Chondrocyte (in vitro differentiated cells): ENCODE results near the gene CREG2. TPM values are rescaled to one million over a fixed set of nuclear protein-coding genes. Genes with fewer than 3 reads are reported as not detected.

Experiments used
- DNase-seq: peaks from one replicate; pipeline ENCODE4 v3.0.0; 2021; ENCODE audit warnings: mixed read lengths, low spot score
- H3K27ac Mint-ChIP-seq: one replicate; pipeline ENCODE4 v1.8.0; 2021; ENCODE audit warnings: mild to moderate bottlenecking, moderate library complexity, mixed read lengths; ENCODE audit not compliant: unreplicated experiment
- H3K27me3 Mint-ChIP-seq: 2 replicates; pipeline ENCODE4 v1.8.0; 2021; ENCODE audit warnings: low read depth, mixed read lengths
- H3K36me3 Mint-ChIP-seq: 2 replicates; pipeline ENCODE4 v1.8.0; 2021; ENCODE audit warnings: low read depth, mixed read lengths
- H3K4me1 Mint-ChIP-seq: 2 replicates; pipeline ENCODE4 v1.8.0; 2021; ENCODE audit warnings: low read depth, mild to moderate bottlenecking, mixed read lengths
- H3K4me3 Mint-ChIP-seq: one replicate; pipeline ENCODE4 v1.8.0; 2021; ENCODE audit warnings: mild to moderate bottlenecking, moderate library complexity, mixed read lengths; ENCODE audit not compliant: unreplicated experiment
- H3K9me3 Mint-ChIP-seq: 2 replicates; pipeline ENCODE4 v1.8.0; 2021; ENCODE audit warnings: low read depth, mixed read lengths
- CTCF ChIP-seq: fragments of 200-600 bp; sonication (generic); IDR thresholded peaks from 2 replicates; pipeline ENCODE4 v1.5.0; 2021; ENCODE audit warnings: antibody characterized with exemption, mild to moderate bottlenecking, moderate library complexity
- total RNA-seq: library from RNA; stranded (reverse); gene quantifications from 3 replicates; pipeline ENCODE4 v1.2.1, GENCODE V29; 2021

Gene CREG2
- total RNA-seq, 1 donor from 2014 or later, result not detected

GRCh38 chr2:101415884-101416283 is 28.6 kb upstream of the CREG2 start:
- Mint-ChIP-seq H3K9me3 (peaks cover 3% of the 10 kb centered on the region), H3K27ac (no peak overlapping the region), H3K4me3 (no peak overlapping the region), H3K27me3 (peaks cover 24% of the 10 kb centered on the region), H3K36me3 (no peaks in the 10 kb centered on the region), H3K4me1 (no peaks in the 10 kb centered on the region)
- DNase-seq, result no peak
- TF ChIP-seq CTCF, result no peak

- no peak overlapping the region for H3K27ac Mint-ChIP-seq
- no peaks in the 10 kb centered on the region for H3K4me1 Mint-ChIP-seq
- peaks cover 3% of the 10 kb centered on the region for H3K9me3 Mint-ChIP-seq
- H3K36me3 Mint-ChIP-seq, result no peaks in the 10 kb centered on the region
- DNase-seq, result no peak
- H3K27me3 Mint-ChIP-seq, result peaks cover 27% of the 10 kb centered on the region
- TF ChIP-seq CTCF, result no peak
- no peak overlapping the region for H3K4me3 Mint-ChIP-seq
Observed at GRCh38 chr2:101415220-101415619, 27.9 kb upstream of the CREG2 start.

GRCh38 chr2:101412092-101412694 is 24.9 kb upstream of the CREG2 start:
- Mint-ChIP-seq H3K9me3 (peaks cover 3% of the 10 kb centered on the region), H3K27me3 (peaks cover 35% of the 10 kb centered on the region), H3K4me1 (no peaks in the 10 kb centered on the region), H3K27ac (no peak overlapping the region), H3K4me3 (no peak overlapping the region), H3K36me3 (no peaks in the 10 kb centered on the region)
- no peak for TF ChIP-seq CTCF
- no peak for DNase-seq

GRCh38 chr2:101410746-101411145 is 23.4 kb upstream of the CREG2 start:
- no peaks in the 10 kb centered on the region for H3K36me3 Mint-ChIP-seq
- H3K4me3 Mint-ChIP-seq, result no peak overlapping the region
- H3K27ac Mint-ChIP-seq, result no peak overlapping the region
- no peak for DNase-seq
- no peak for TF ChIP-seq CTCF
- peaks cover 33% of the 10 kb centered on the region for H3K27me3 Mint-ChIP-seq
- no peaks in the 10 kb centered on the region for H3K4me1 Mint-ChIP-seq
- H3K9me3 Mint-ChIP-seq, result peaks cover 3% of the 10 kb centered on the region

GRCh38 chr2:101410114-101410513 is 22.8 kb upstream of the CREG2 start:
- Mint-ChIP-seq H3K36me3 (no peaks in the 10 kb centered on the region), H3K9me3 (no peaks in the 10 kb centered on the region), H3K4me1 (no peaks in the 10 kb centered on the region), H3K4me3 (no peak overlapping the region), H3K27ac (no peak overlapping the region), H3K27me3 (peaks cover 33% of the 10 kb centered on the region)
- no peak for DNase-seq
- no peak for TF ChIP-seq CTCF
